T47D (cell line): ENCODE results near the gene EBF4.

Source experiments
- DNase-seq, 2 experiments: peaks; one replicate each; pipeline versions ENCODE4 v3.0.0 to v3.0.0-alpha.2; 2011 to 2012; ENCODE audit warnings: low read depth in 1 of 2, low spot score in 1 of 2
- JUND ChIP-seq: IDR thresholded peaks from 2 replicates; pipeline ENCODE4 v1.6.1; 2012; ENCODE audit warnings: low read depth
- in situ Hi-C: cut with HindIII; loops from 2 replicates; pipeline ENCODE4 v1.10.0; 2016; ENCODE audit warnings: low sequenced_read_pairs, low pct_unique_long_range_greater_than_20kb

Gene EBF4, protein sequence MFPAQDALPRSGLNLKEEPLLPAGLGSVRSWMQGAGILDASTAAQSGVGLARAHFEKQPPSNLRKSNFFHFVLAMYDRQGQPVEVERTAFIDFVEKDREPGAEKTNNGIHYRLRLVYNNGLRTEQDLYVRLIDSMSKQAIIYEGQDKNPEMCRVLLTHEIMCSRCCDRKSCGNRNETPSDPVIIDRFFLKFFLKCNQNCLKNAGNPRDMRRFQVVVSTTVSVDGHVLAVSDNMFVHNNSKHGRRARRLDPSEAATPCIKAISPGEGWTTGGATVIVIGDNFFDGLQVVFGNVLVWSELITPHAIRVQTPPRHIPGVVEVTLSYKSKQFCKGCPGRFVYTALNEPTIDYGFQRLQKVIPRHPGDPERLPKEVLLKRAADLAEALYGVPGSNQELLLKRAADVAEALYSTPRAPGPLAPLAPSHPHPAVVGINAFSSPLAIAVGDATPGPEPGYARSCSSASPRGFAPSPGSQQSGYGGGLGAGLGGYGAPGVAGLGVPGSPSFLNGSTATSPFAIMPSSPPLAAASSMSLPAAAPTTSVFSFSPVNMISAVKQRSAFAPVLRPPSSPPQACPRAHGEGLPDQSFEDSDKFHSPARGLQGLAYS

DNA sequence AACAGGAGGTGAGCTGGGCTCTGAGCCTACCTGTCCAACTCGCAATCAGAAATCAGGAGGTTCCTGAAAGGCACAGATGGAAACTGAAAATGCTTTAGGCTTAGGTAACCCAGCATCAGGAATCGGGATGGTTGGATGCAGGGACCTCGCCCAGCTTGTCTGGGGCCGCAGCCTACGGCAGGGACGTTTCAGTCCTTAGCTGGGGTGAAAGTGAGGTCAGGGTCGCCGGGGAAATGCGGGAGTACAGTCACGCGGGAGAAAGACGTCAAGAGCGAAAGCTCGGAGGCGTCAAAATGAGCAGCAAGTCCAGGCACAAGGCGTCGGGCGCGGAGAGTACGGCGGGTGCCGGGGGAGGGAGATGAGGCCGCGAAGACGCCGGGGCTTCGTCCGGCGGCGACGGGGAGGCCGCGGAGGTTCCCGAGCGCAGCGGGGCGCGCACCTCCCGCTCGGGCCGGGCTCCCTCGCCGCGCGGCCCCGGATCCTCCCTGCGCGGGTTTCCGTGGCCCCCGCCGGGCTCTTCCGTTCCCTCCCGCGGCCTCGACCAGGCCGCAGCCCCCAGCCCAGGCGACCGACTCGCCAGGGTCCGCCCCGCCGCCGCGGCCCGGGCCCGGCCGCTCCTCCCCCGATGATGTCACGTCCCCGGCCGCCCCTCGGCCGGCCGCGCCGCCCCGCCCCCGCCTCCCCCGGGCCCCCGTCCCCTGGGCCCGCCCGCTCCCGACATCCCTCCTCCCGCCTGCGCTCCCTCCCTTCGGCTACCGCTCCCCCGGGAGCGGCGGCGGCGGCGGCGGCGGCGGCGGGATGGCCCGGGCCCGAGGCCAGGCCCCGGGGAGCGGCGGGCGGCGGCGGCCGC, at the start of gene EBF4:
Gene EBF4 (plus strand): TSS at position 745 of the 850 bp plus-strand sequence. CDS start 866 bp downstream, outside the sequence.
- in situ Hi-C loops, result no loop called here
- peak in 1 of 2 experiments; percentile 84 for DNase-seq
- no peak for TF ChIP-seq JUND

DNA sequence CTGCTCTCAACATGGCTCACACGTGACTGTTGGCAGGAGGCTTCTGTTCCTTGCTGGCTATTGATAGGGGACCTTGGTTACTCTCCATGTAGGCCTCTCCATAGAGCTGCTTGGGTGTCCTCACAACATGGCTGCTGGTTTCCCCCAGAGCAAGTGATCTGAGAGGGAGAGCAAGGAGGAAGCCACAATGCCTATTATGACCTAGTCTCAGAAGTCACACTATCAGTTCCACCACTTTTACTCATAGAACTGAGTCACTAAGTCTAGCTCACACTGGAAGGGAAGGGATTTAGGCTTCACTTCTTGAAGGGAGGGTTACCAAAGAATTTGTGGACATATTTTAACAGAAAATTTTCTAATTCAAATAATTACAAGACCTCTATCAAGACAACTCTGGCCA, 48.9 kb upstream of the EBF4 start:
- in situ Hi-C loops, result no loop called here
- no peak for DNase-seq
- TF ChIP-seq JUND, result no peak

DNA sequence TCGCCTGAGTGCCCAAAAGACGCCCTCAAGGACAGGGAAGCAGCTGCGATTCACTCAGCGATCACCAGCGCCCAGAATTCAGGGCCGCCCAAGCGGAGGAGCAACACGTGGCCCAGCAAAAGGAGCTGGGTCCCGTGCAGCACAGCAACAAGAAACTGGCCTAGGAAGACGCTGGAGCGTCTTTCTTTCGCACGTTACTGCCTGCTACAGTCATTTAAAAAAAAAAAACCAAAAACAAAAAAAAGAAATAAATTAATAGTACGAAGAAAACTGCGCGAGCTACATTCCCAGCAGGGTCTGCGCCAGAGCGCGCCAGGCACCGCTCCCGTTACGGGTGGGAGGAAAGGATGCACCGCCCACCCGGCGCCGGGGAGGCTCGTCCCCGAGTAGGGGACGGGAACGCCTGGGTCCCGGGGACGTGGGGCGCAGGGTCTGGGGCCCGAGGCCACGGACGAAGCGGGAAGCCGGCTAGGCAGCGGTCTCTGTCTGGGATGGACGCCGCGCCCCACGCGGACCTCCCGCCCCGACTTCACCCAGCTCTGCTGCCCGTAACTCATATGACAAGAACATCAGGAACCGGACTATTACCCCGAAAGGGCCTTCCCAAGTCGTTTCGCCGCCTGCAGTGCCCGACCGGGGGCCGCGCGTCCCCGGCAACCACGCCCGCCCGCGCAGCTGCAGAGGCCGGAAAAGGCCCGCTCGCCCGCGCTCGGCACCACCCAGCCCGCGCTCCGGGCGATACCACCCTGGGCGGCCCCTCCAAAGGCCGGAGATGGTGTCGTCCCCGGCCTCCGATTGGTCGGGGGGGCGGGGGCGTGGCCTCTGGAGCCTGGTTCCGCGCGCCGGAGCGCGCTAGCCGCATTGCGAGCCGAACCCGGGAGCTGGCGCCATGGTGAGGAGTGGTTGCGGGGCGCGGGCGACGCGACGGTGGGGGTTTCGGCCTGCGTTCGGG, 40.5 kb upstream of the EBF4 start, which contains the start of gene NOP56:
Gene NOP56 (plus strand): TSS at position 861 of the 952 bp plus-strand sequence. CDS start 29 bp downstream, at position 890.
- TF ChIP-seq JUND, result no peak
- peak; percentile 79 to 95 for DNase-seq
- in situ Hi-C loops, result no loop called here

DNA sequence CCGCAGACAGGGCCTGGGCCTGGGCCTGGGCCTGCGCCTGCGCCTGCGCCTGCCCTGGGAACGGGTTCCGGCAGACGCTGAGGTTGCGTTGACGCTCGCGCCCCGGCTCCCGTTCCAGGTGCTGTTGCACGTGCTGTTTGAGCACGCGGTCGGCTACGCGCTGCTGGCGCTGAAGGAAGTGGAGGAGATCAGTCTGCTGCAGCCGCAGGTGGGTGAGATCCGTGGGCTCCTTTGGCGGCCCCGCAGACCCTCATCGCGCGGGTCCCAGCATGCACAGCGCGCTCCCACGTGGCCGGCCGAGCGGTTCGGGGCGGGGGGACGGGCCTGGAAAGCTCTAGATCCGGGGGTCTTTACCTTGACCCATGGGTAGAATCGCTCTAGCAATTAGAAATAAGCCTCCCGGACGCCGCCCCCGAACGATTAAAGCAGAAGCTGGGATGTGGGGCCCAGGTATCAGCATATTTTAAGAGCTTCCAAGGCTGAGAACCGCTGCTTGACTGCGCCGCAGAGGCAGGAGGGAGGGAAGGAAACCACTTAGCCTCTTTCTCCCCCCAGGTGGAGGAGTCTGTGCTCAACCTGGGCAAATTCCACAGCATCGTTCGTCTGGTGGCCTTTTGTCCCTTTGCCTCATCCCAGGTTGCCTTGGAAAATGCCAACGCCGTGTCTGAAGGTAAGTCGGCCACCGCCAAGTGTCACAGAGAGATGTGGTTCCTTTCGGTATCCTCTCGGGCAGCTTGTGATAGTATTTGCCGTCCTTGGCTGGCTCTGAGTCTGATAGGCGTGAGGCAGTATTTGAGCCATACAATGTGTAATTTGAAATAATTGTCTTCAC, 39.6 kb upstream of the EBF4 start:
- in situ Hi-C loops, result no loop called here
- DNase-seq, result peak in 1 of 2 experiments; percentile 13
- no peak for TF ChIP-seq JUND

DNA sequence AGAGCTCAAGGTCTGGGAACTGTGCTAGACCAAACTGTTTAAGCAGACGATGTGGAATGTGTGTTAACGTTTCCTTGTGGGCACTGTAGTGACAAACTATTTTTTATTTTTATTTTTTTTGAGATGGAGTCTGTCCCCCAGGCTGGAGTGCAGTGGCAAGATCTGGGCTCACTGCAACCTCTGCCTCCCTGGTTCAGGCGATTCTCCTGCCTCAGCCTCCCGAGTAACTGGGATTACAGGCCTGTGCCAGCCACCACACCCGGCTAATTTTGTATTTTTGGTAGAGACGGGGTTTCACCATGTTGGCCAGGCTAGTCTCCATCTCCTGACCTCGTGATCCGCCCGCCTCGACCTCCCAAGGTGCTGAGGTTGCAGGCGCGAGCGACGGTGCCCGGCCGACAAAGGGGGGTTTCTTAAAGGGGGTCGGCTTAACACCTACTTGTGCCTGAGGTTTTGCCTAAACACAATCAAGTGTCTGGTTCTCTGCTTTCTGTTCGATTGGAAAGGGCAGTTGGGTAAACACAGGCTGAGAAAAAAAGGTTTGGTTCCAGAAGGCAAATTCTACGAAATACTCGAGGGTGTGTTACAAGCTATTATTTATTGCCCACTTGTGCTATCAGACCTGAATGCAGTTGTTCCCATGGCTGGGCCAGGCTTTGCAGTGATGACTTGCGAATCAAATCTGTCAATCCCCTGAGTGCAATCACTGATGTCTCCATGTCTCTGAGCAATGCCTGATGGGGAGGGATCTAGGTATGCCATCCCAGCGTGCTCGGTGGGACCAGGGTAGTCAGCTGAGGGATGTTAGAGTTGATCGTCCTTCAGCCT, 38.8 kb upstream of the EBF4 start:
- in situ Hi-C loops, result no loop called here
- no peak for DNase-seq
- TF ChIP-seq JUND, result no peak

DNA sequence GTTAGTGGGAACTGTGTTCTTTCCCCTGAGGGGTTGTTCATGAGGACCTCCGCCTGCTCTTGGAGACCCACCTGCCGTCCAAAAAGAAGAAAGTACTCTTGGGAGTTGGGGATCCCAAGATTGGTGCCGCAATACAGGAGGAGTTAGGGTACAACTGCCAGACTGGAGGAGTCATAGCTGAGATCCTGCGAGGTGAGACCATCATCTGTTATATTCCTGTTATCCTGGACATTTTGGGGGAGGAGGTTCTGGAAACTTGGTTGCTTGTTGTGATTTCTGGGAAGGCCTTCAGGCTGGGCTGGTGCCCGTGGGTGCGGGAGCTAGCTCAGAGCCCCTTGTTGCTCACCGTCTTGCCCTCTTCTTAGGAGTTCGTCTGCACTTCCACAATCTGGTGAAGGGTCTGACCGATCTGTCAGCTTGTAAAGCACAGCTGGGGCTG, 38.2 kb upstream of the EBF4 start:
- no peak for TF ChIP-seq JUND
- DNase-seq, result no peak
- in situ Hi-C loops, result no loop called here

DNA sequence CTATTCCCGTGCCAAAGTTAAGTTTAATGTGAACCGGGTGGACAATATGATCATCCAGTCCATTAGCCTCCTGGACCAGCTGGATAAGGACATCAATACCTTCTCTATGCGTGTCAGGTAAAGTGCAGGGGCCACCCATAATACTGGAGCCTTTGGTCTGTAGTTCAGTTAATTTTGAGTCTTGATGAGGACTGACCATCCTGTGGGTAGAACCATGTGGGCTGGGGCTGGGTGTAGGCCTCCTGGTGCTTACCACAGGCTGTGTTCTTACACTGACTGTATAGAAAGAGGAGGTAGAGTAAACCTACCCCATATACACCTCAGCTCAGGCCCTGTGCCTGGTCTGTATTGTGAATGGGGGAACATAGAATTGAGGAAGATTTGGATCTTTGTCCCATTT, 37.7 kb upstream of the EBF4 start:
- no peak for DNase-seq
- no peak for TF ChIP-seq JUND
- in situ Hi-C loops, result no loop called here

DNA sequence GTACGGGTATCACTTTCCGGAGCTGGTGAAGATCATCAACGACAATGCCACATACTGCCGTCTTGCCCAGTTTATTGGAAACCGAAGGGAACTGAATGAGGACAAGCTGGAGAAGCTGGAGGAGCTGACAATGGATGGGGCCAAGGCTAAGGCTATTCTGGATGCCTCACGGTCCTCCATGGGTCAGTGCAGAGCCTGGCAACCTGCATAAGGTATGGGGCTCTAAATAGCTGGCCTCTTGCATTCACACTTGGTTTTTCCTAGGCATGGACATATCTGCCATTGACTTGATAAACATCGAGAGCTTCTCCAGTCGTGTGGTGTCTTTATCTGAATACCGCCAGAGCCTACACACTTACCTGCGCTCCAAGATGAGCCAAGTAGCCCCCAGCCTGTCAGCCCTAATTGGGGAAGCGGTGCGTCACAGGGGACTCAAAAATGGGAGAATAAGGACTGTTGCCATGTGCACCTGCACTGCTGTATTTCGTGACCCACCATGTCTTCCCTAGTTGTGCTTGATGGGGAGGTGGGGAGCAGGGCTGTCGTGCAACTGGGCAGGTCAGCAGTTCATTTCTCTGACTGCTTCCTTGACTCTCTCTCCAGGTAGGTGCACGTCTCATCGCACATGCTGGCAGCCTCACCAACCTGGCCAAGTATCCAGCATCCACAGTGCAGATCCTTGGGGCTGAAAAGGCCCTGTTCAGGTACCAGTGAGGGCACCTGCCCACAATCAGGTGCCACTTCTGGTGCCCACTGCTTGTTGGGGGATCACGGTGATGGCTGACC, 37.1 kb upstream of the EBF4 start:
- DNase-seq, result no peak
- in situ Hi-C loops, result no loop called here
- no peak for TF ChIP-seq JUND

DNA sequence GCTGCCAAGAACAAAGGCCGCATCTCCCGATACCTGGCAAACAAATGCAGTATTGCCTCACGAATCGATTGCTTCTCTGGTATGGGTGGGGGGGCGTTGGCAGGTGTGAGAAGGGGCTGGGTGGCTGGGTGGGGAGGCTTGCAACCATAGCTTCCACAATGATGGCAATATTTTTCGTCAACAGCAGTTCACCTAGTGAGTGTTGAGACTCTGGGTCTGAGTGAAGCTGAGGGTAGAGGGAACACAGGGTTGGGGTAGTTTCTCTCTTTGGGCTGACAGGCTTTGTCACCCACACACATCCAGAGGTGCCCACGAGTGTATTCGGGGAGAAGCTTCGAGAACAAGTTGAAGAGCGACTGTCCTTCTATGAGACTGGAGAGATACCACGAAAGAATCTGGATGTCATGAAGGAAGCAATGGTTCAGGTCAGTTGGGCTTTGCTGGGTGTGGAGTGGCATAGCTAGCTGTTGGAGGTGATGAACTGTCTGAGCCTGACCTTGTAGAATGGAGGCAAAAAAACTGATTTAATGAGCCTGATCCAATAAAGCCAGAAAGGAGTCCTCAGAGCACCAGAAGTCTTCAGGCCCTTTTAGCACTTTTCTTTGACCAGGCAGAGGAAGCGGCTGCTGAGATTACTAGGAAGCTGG, 36.0 kb upstream of the EBF4 start:
- DNase-seq, result no peak
- in situ Hi-C loops, result no loop called here
- no peak for TF ChIP-seq JUND
